ENCODE results near the gene LDLRAD4. TPM values are rescaled to one million over a fixed set of nuclear protein-coding genes. Genes with fewer than 3 reads are reported as not detected.

The LDLRAD4 gene
- polyA plus RNA-seq, 4 donors = 2.7 to 17.6 (median 7.0) TPM

DNA sequence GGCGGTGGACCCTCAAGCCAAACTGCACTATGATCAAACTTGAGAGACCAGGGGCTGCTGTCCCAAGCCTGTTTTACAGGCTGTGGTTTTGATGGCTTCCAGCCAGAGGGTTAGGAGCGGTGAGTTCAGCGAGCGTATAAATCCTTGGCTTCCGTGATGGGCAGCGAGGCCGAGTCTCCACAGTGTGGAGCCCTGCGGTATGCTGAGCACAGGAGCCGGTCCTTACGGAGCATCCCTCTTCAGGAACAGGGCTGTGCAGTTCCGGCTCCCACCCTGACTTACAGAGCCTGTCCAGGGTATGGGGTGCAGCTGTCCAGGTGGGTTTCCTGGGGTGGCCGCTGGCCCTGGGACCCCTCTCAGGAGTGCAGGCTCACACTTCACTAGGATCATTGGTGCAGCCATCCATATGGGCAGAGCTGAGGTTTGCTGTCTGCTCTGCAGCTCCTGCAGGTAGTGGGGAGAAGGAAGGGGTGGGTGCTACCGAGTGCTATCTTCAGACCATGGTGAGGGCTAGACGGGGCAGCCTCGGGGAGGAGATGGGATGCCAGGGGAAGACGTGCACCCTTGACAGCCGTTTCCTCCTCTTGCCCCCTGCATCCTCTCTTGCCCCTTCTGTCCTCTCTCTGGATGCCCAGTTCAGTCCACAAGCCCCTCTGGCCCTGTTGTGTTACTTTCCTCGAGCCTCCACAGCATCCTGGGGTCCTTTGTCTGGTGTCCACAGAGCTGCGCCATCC is 403.5 kb downstream of the LDLRAD4 start:
- Histone ChIP-seq H3K4me1 (ENCODE audit: control insufficient read depth in 3 of 3, insufficient read depth in 2 of 3, low read depth in 1 of 3, low read length in 2 of 3) (no peaks in the 10 kb centered on the region), H3K27ac (ENCODE audit: low read depth in 1 of 3, low read length in 2 of 3) (no peak overlapping the region), H3K36me3 (ENCODE audit: control insufficient read depth in 3 of 3, insufficient read depth in 2 of 3, low read depth in 1 of 3, low read length in 3 of 3) (peaks cover 0 to 4% (median 0%) of the 10 kb centered on the region in 3 donors), H3K9me3 (ENCODE audit: control insufficient read depth in 2 of 2, insufficient read depth in 1 of 2, low read depth in 1 of 2, low read length in 1 of 2) (no peaks in the 10 kb centered on the region), H3K27me3 (ENCODE audit: control insufficient read depth in 3 of 3, insufficient read depth in 3 of 3, low read length in 3 of 3) (no peaks in the 10 kb centered on the region), H3K4me3 (ENCODE audit: low read depth in 1 of 3, low read length in 3 of 3) (no peak overlapping the region)
- DNase-seq (no peak), FAIRE-seq (no peak)
- 92 to 95% (median 93%) methylated on average over 18 to 19 of the region's 19 CpGs for WGBS, 3 donors

DNA sequence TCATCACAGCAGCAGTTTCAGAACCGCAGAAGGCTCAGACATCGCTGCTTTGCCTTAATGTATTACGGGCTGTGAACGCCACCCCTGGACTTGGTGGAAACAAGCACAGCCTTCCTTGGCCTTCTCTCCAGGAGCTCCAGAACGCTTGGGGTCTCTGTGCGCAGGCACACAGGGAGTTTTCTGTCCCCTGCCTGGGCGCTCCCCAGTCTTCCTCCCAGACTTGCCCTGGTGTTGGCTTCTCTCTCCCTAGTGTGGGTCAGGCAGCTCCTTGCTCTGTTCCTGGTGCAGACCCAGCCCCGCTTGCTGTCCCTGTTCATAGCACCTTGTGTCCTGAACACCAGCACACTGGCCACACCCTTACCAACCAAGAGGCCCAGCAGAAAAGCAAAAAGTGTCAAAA is 404.2 kb downstream of the LDLRAD4 start:
- DNase-seq (no peak), FAIRE-seq (no peak)
- Histone ChIP-seq H3K9me3 (ENCODE audit: control insufficient read depth in 2 of 2, insufficient read depth in 1 of 2, low read depth in 1 of 2, low read length in 1 of 2) (no peaks in the 10 kb centered on the region), H3K27me3 (ENCODE audit: control insufficient read depth in 3 of 3, insufficient read depth in 3 of 3, low read length in 3 of 3) (no peaks in the 10 kb centered on the region), H3K36me3 (ENCODE audit: control insufficient read depth in 3 of 3, insufficient read depth in 2 of 3, low read depth in 1 of 3, low read length in 3 of 3) (peaks cover 0 to 4% (median 0%) of the 10 kb centered on the region in 3 donors), H3K4me3 (ENCODE audit: low read depth in 1 of 3, low read length in 3 of 3) (no peak overlapping the region), H3K27ac (ENCODE audit: low read depth in 1 of 3, low read length in 2 of 3) (no peak overlapping the region), H3K4me1 (ENCODE audit: control insufficient read depth in 3 of 3, insufficient read depth in 2 of 3, low read depth in 1 of 3, low read length in 2 of 3) (no peaks in the 10 kb centered on the region)
- 95 to 96% (median 96%) methylated on average over 8 of the region's 8 CpGs for WGBS, 3 donors

DNA sequence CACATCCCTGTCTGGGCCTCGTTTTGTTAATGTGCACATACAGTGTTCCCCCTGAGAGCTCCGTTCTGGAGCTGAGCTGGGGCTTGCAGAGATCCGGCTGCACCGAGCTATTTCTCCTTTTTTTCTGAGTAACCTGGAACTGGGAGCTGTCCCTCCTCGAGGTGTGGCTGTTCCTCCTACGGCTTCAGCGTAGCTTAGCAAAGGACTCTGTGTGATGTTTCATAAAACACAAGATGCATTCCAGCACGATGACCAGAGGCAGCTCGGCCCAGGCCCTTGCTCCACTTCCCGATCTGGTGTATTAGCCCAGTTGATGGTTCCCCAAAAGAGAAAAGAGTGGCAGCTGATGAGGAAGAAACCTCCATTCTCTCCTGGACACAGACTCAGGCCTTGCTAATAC is 404.8 kb downstream of the LDLRAD4 start:
- WGBS, 3 donors = 75 to 80% (median 77%) methylated on average over 10 of the region's 10 CpGs
- peaks cover 0 to 4% (median 0%) of the 10 kb centered on the region in 3 donors for H3K36me3 ChIP-seq (ENCODE audit: control insufficient read depth in 3 of 3, insufficient read depth in 2 of 3, low read depth in 1 of 3, low read length in 3 of 3)
- H3K9me3 ChIP-seq (ENCODE audit: control insufficient read depth in 2 of 2, insufficient read depth in 1 of 2, low read depth in 1 of 2, low read length in 1 of 2) = no peaks in the 10 kb centered on the region
- H3K4me1 ChIP-seq (ENCODE audit: control insufficient read depth in 3 of 3, insufficient read depth in 2 of 3, low read depth in 1 of 3, low read length in 2 of 3) = no peaks in the 10 kb centered on the region
- H3K27me3 ChIP-seq (ENCODE audit: control insufficient read depth in 3 of 3, insufficient read depth in 3 of 3, low read length in 3 of 3) = no peaks in the 10 kb centered on the region
- DNase-seq (no peak), FAIRE-seq (no peak)
- H3K4me3 ChIP-seq (ENCODE audit: low read depth in 1 of 3, low read length in 3 of 3) = no peak overlapping the region
- no peak overlapping the region for H3K27ac ChIP-seq (ENCODE audit: low read depth in 1 of 3, low read length in 2 of 3)

DNA sequence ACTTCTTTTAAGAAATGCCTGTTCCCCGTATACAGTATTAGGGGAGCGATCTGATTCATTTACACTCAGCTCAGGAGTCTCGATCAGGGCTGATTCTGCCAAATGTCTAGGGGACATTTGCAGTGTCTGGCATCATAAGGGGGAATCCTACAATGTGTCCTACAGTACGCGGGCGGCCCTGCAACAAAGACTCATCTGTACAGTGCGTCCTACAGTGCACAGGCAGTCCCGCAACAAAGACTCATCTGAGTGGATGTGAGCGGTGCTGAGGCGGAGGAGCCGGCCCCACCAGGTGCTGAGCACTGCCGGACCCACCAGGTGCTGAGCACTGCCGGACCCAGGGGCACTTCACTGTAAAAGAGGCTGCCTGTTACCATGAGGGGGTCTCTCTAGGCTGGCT is 405.3 kb downstream of the LDLRAD4 start:
- DNase-seq = no peak
- peaks cover 0 to 4% (median 0%) of the 10 kb centered on the region in 3 donors for H3K36me3 ChIP-seq (ENCODE audit: control insufficient read depth in 3 of 3, insufficient read depth in 2 of 3, low read depth in 1 of 3, low read length in 3 of 3)
- no peak overlapping the region for H3K4me3 ChIP-seq (ENCODE audit: low read depth in 1 of 3, low read length in 3 of 3)
- no peak for FAIRE-seq
- no peaks in the 10 kb centered on the region for H3K27me3 ChIP-seq (ENCODE audit: control insufficient read depth in 3 of 3, insufficient read depth in 3 of 3, low read length in 3 of 3)
- no peaks in the 10 kb centered on the region for H3K9me3 ChIP-seq (ENCODE audit: control insufficient read depth in 2 of 2, insufficient read depth in 1 of 2, low read depth in 1 of 2, low read length in 1 of 2)
- WGBS, 3 donors = 93 to 94% (median 94%) methylated on average over 13 of the region's 13 CpGs
- H3K4me1 ChIP-seq (ENCODE audit: control insufficient read depth in 3 of 3, insufficient read depth in 2 of 3, low read depth in 1 of 3, low read length in 2 of 3) = no peaks in the 10 kb centered on the region
- H3K27ac ChIP-seq (ENCODE audit: low read depth in 1 of 3, low read length in 2 of 3) = no peak overlapping the region

DNA sequence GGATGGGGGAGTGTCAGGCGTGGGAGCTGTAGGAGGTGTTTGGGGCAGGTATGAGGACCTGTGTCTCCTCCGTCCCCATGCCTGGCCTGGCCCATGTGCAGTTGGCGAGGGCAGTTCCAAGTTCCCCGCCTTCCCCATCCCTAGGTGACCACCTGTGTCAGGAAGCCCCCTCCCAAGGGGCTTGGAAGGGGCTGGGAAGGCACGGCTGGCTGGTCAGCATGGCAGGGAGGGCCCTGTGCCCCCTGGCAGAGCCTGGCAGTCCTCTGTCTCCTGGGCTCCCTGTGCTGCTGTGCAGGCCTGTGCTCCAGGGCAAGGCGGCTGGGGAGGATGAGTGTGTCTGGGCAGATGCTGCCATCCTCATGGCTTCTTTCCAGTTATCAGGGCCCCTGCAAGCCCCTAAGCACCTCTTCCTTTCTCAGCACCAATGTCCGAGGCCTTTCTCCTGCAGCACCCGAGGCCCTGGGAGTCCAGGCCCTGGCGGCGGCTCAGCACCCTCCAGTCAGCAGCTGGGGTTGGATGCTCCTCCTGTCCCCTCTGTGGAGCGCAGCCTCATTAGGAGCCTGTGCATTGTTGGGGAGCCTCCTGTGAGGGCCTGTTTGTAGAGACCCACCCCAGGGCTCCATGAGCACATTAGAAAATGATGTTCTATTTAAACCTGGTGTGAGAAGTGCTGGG is 406.1 kb downstream of the LDLRAD4 start:
- H3K4me3 ChIP-seq (ENCODE audit: low read depth in 1 of 3, low read length in 3 of 3) = no peak overlapping the region
- H3K36me3 ChIP-seq (ENCODE audit: control insufficient read depth in 3 of 3, insufficient read depth in 2 of 3, low read depth in 1 of 3, low read length in 3 of 3) = peaks cover 0 to 4% (median 0%) of the 10 kb centered on the region in 3 donors
- FAIRE-seq = no peak
- H3K9me3 ChIP-seq (ENCODE audit: control insufficient read depth in 2 of 2, insufficient read depth in 1 of 2, low read depth in 1 of 2, low read length in 1 of 2) = no peaks in the 10 kb centered on the region
- 87 to 90% (median 90%) methylated on average over 9 to 11 of the region's 11 CpGs for WGBS, 3 donors
- DNase-seq = no peak
- no peaks in the 10 kb centered on the region for H3K27me3 ChIP-seq (ENCODE audit: control insufficient read depth in 3 of 3, insufficient read depth in 3 of 3, low read length in 3 of 3)
- no peaks in the 10 kb centered on the region for H3K4me1 ChIP-seq (ENCODE audit: control insufficient read depth in 3 of 3, insufficient read depth in 2 of 3, low read depth in 1 of 3, low read length in 2 of 3)
- H3K27ac ChIP-seq (ENCODE audit: low read depth in 1 of 3, low read length in 2 of 3) = no peak overlapping the region

DNA sequence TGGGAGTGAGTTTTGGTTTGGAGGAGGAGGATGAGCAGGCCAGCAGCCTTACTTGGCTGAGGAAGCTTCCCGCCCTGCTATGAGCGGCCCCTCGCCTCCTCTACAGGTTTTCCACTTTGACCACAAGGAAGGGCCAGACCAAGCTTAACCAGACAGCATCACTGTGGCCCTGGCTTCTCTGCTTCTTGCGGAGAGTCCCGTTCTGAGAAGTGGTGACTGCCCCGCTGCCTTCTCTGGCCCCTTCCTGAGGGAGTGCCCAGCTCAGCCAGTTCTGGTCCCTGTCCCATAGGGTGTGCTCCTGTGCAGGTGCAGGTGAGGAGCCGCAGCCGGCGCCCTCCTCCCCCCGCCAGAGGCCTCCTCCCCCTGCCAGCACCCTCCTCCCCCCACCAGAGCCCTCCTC is 406.8 kb downstream of the LDLRAD4 start:
- FAIRE-seq = no peak
- DNase-seq = no peak
- Histone ChIP-seq H3K27ac (ENCODE audit: low read depth in 1 of 3, low read length in 2 of 3) (no peak overlapping the region), H3K4me1 (ENCODE audit: control insufficient read depth in 3 of 3, insufficient read depth in 2 of 3, low read depth in 1 of 3, low read length in 2 of 3) (no peaks in the 10 kb centered on the region), H3K4me3 (ENCODE audit: low read depth in 1 of 3, low read length in 3 of 3) (no peak overlapping the region), H3K27me3 (ENCODE audit: control insufficient read depth in 3 of 3, insufficient read depth in 3 of 3, low read length in 3 of 3) (no peaks in the 10 kb centered on the region), H3K36me3 (ENCODE audit: control insufficient read depth in 3 of 3, insufficient read depth in 2 of 3, low read depth in 1 of 3, low read length in 3 of 3) (peaks cover 0 to 4% (median 0%) of the 10 kb centered on the region in 3 donors), H3K9me3 (ENCODE audit: control insufficient read depth in 2 of 2, insufficient read depth in 1 of 2, low read depth in 1 of 2, low read length in 1 of 2) (no peaks in the 10 kb centered on the region)
- WGBS, 3 donors = 83 to 87% (median 83%) methylated on average over 7 to 10 of the region's 10 CpGs

DNA sequence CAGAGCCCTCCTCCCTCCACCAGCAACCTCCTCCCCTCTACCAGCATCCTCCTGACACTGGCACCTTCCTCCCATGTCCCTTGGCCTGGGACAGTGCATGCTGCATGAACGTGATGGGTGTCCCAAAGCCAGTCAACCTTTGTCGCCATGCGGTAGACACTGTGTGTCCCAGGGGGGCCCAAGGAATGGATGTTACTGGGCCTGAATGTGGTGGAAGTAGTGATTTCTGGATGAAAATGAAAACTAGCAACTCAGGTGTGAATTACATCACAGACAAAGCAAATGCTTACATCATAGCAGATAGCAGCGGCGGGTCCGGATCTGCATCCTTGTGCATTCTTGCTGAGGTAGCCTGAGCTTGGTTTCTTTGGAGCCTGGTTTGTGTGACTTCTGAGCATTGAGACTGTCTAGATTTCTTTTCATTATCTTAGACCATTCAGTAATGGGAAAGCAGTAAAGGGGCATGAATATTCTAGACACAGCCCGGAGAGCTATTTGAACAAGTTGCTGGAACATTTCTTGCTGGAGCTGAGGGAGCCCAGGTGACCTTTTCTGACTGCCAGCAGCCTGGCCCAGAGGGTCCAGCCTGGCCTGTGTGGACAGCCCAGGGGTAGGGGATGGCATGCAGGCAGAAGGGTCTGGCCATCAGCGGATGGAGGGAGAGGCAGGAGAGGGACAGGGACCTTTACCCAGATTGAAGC is 407.4 kb downstream of the LDLRAD4 start:
- WGBS, 3 donors = 94 to 97% (median 95%) methylated on average over 8 of the region's 8 CpGs
- H3K27ac ChIP-seq (ENCODE audit: low read depth in 1 of 3, low read length in 2 of 3) = no peak overlapping the region
- FAIRE-seq = no peak

DNA sequence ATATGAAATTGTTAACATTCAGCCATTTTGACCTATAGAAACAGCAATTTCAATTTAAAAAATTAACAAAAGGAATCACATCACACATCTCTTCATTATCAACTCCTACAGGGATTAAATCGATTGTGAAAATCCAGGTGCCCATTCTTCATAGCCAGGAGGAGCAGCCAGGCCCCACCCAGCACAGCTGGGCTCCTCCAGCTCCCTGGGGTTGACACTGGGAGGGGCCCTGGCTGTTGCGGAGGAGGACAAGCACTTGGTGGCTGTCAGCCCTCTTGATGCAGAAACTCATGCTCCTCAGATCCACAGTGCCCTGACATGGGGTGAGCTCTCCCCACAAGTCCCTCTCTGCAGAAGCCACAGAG is 408.0 kb downstream of the LDLRAD4 start:
- no peaks in the 10 kb centered on the region for H3K27me3 ChIP-seq (ENCODE audit: control insufficient read depth in 3 of 3, insufficient read depth in 3 of 3, low read length in 3 of 3)
- H3K27ac ChIP-seq (ENCODE audit: low read depth in 1 of 3, low read length in 2 of 3) = no peak overlapping the region
- peaks cover 0 to 4% (median 0%) of the 10 kb centered on the region in 3 donors for H3K36me3 ChIP-seq (ENCODE audit: control insufficient read depth in 3 of 3, insufficient read depth in 2 of 3, low read depth in 1 of 3, low read length in 3 of 3)
- FAIRE-seq (no peak), DNase-seq (no peak)
- no peak overlapping the region for H3K4me3 ChIP-seq (ENCODE audit: low read depth in 1 of 3, low read length in 3 of 3)
- 54 to 78% (median 66%) methylated on average over 2 of the region's 2 CpGs for WGBS, 3 donors
- H3K9me3 ChIP-seq (ENCODE audit: control insufficient read depth in 2 of 2, insufficient read depth in 1 of 2, low read depth in 1 of 2, low read length in 1 of 2) = no peaks in the 10 kb centered on the region
- H3K4me1 ChIP-seq (ENCODE audit: control insufficient read depth in 3 of 3, insufficient read depth in 2 of 3, low read depth in 1 of 3, low read length in 2 of 3) = no peaks in the 10 kb centered on the region

More for the DNA sequence above, 407.4 kb downstream of the LDLRAD4 start:
- DNase-seq = no peak
- no peaks in the 10 kb centered on the region for H3K27me3 ChIP-seq (ENCODE audit: control insufficient read depth in 3 of 3, insufficient read depth in 3 of 3, low read length in 3 of 3)
- no peaks in the 10 kb centered on the region for H3K9me3 ChIP-seq (ENCODE audit: control insufficient read depth in 2 of 2, insufficient read depth in 1 of 2, low read depth in 1 of 2, low read length in 1 of 2)
- H3K4me1 ChIP-seq (ENCODE audit: control insufficient read depth in 3 of 3, insufficient read depth in 2 of 3, low read depth in 1 of 3, low read length in 2 of 3) = no peaks in the 10 kb centered on the region
- peaks cover 0 to 4% (median 0%) of the 10 kb centered on the region in 3 donors for H3K36me3 ChIP-seq (ENCODE audit: control insufficient read depth in 3 of 3, insufficient read depth in 2 of 3, low read depth in 1 of 3, low read length in 3 of 3)
- H3K4me3 ChIP-seq (ENCODE audit: low read depth in 1 of 3, low read length in 3 of 3) = no peak overlapping the region

All from small intestine (tissue), 7 donors.